NCI-H226 (cell line): Measurements from ENCODE around the gene DHRS2.
"Not testable (repeated sequence)": the region's sequence is repeated elsewhere in the genome, so short reads cannot be mapped to it uniquely, and the experiment has no call there.

Experiments used
- DNase-seq: peaks from one replicate; pipeline ENCODE4 v3.0.0-alpha.2; 2015

DHRS2 gene

GRCh38 chr14:23636317-23637211 lies at the start of gene DHRS2:
Gene DHRS2, plus strand, starts transcription at chr14:23636364. Its CDS starts 2,501 bp downstream, at chr14:23638865.
- DNase-seq = no peak

- DNase-seq = peak; percentile 74
Observed at GRCh38 chr14:23588884-23589598, 47.1 kb upstream of the DHRS2 start.

GRCh38 chr14:23589606-23590005 lies 46.6 kb upstream of the DHRS2 start:
- DNase-seq = no peak

- no peak for DNase-seq
Observed at GRCh38 chr14:23590198-23590597, 46.0 kb upstream of the DHRS2 start.

- not testable (repeated sequence) for DNase-seq
Observed at GRCh38 chr14:23594191-23594590, 42.0 kb upstream of the DHRS2 start.

GRCh38 chr14:23600322-23600707 lies 35.8 kb upstream of the DHRS2 start:
- no peak for DNase-seq

GRCh38 chr14:23600806-23601205 lies 35.4 kb upstream of the DHRS2 start:
- DNase-seq = no peak

GRCh38 chr14:23601424-23601823 lies 34.7 kb upstream of the DHRS2 start:
- no peak for DNase-seq

- no peak for DNase-seq
Observed at GRCh38 chr14:23601845-23602180, 34.4 kb upstream of the DHRS2 start.

- no peak for DNase-seq
Observed at GRCh38 chr14:23602181-23603095, 33.7 kb upstream of the DHRS2 start.

- no peak for DNase-seq
Observed at GRCh38 chr14:23603103-23603502, 33.1 kb upstream of the DHRS2 start.

GRCh38 chr14:23604148-23604547 lies 32.0 kb upstream of the DHRS2 start:
- DNase-seq = no peak

GRCh38 chr14:23604675-23605170 lies 31.4 kb upstream of the DHRS2 start:
- no peak for DNase-seq

GRCh38 chr14:23605931-23606585 lies 30.1 kb upstream of the DHRS2 start:
- no peak for DNase-seq

GRCh38 chr14:23608454-23608853 lies 27.7 kb upstream of the DHRS2 start:
- DNase-seq = no peak

- no peak for DNase-seq
Observed at GRCh38 chr14:23609001-23609400, 27.2 kb upstream of the DHRS2 start.

GRCh38 chr14:23609411-23610089 lies 26.6 kb upstream of the DHRS2 start:
- not testable (repeated sequence) for DNase-seq

- no peak for DNase-seq
Observed at GRCh38 chr14:23610090-23610814, 25.9 kb upstream of the DHRS2 start.

GRCh38 chr14:23610815-23611289 lies 25.3 kb upstream of the DHRS2 start:
- no peak for DNase-seq

GRCh38 chr14:23612354-23612732 lies 23.8 kb upstream of the DHRS2 start:
- no peak for DNase-seq

- no peak for DNase-seq
Observed at GRCh38 chr14:23612802-23613201, 23.4 kb upstream of the DHRS2 start.
